HEK293 (cell line): ENCODE data around the gene RDM1.

ENCODE experiments used
- AEBP2 ChIP-seq: fragments of 450-650 bp; formaldehyde crosslinking; IDR thresholded peaks from 2 replicates; pipeline ENCODE4 v1.5.1; 2016; ENCODE audit warnings: missing biosample characterization, missing genetic modification characterization, borderline replicate concordance
- HIC1 ChIP-seq: fragments of 450-650 bp; formaldehyde crosslinking; IDR thresholded peaks from 2 replicates; pipeline ENCODE4 v1.5.1; 2016; ENCODE audit warnings: missing biosample characterization, missing genetic modification characterization
- PBX3 ChIP-seq: sonication (generic); formaldehyde crosslinking; IDR thresholded peaks from 2 replicates; pipeline ENCODE4 v1.8.1; 2022; ENCODE audit warnings: mild to moderate bottlenecking, moderate library complexity, missing genetic modification reagents
- PRDM1 ChIP-seq: fragments of 450-650 bp; formaldehyde crosslinking; IDR thresholded peaks from 2 replicates; pipeline ENCODE4; 2016; ENCODE audit warnings: missing biosample characterization, missing genetic modification characterization
- PRDM4 ChIP-seq: fragments of 450-650 bp; formaldehyde crosslinking; IDR thresholded peaks from 2 replicates; pipeline ENCODE4 v1.5.1; 2017; ENCODE audit warnings: missing biosample characterization, missing genetic modification characterization
- REST ChIP-seq: fragments of 450-650 bp; formaldehyde crosslinking; IDR thresholded peaks from 2 replicates; pipeline ENCODE4 v1.5.1; 2016; ENCODE audit warnings: missing biosample characterization, missing genetic modification characterization
- ZBTB44 ChIP-seq: fragments of 450-650 bp; IDR thresholded peaks from 2 replicates; pipeline ENCODE4 v1.5.1; 2018; ENCODE audit warnings: missing biosample characterization, mild to moderate bottlenecking, missing genetic modification characterization
- ZEB2 ChIP-seq: fragments of 450-650 bp; formaldehyde crosslinking; IDR thresholded peaks from 2 replicates; pipeline ENCODE4 v1.5.1; 2016; ENCODE audit warnings: missing biosample characterization, missing genetic modification characterization
- ZNF121 ChIP-seq: fragments of 450-650 bp; formaldehyde crosslinking; IDR thresholded peaks from 2 replicates; pipeline ENCODE4 v1.5.1; 2016; ENCODE audit warnings: missing biosample characterization, missing genetic modification characterization
- ZNF140 ChIP-seq: fragments of 450-650 bp; formaldehyde crosslinking; IDR thresholded peaks from 2 replicates; pipeline ENCODE4 v1.5.1; 2016; ENCODE audit warnings: missing biosample characterization, missing genetic modification characterization
- ZNF169 ChIP-seq: fragments of 450-650 bp; formaldehyde crosslinking; IDR thresholded peaks from 2 replicates; pipeline ENCODE4 v1.5.1; 2016; ENCODE audit warnings: missing biosample characterization, missing genetic modification characterization
- ZNF174 ChIP-seq: fragments of 450-650 bp; formaldehyde crosslinking; IDR thresholded peaks from 2 replicates; pipeline ENCODE4 v1.5.0; 2017; ENCODE audit warnings: missing biosample characterization, mild to moderate bottlenecking, missing genetic modification characterization
- ZNF175 ChIP-seq: fragments of 450-650 bp; formaldehyde crosslinking; IDR thresholded peaks from 2 replicates; pipeline ENCODE4 v1.5.1; 2016; ENCODE audit warnings: missing biosample characterization, missing genetic modification characterization
- ZNF19 ChIP-seq: fragments of 450-650 bp; formaldehyde crosslinking; IDR thresholded peaks from 2 replicates; pipeline ENCODE4; 2016; ENCODE audit warnings: missing biosample characterization, missing genetic modification characterization, low read depth
- ZNF221 ChIP-seq: fragments of 450-650 bp; formaldehyde crosslinking; IDR thresholded peaks from 2 replicates; pipeline ENCODE4 v1.5.1; 2017; ENCODE audit warnings: missing biosample characterization, missing genetic modification characterization, borderline replicate concordance
- ZNF23 ChIP-seq: fragments of 450-650 bp; formaldehyde crosslinking; IDR thresholded peaks from 2 replicates; pipeline ENCODE4 v1.5.1; 2016; ENCODE audit warnings: missing biosample characterization, missing genetic modification characterization, borderline replicate concordance
- ZNF302 ChIP-seq: fragments of 450-650 bp; formaldehyde crosslinking; IDR thresholded peaks from 2 replicates; pipeline ENCODE4 v1.5.1; 2016; ENCODE audit warnings: missing biosample characterization, missing genetic modification characterization, low read depth
- ZNF324 ChIP-seq: fragments of 450-650 bp; formaldehyde crosslinking; IDR thresholded peaks from 2 replicates; pipeline ENCODE4 v1.5.1; 2016; ENCODE audit warnings: missing biosample characterization, missing genetic modification characterization
- ZNF560 ChIP-seq: fragments of 450-650 bp; formaldehyde crosslinking; IDR thresholded peaks from 2 replicates; pipeline ENCODE4 v1.5.1; 2017; ENCODE audit warnings: missing biosample characterization, missing genetic modification characterization, borderline replicate concordance
- ZNF645 ChIP-seq: fragments of 450-650 bp; formaldehyde crosslinking; IDR thresholded peaks from 2 replicates; pipeline ENCODE4; 2016; ENCODE audit warnings: missing biosample characterization, missing genetic modification characterization
- ZNF777 ChIP-seq: fragments of 450-650 bp; formaldehyde crosslinking; IDR thresholded peaks from 2 replicates; pipeline ENCODE4 v1.5.1; 2017; ENCODE audit warnings: missing biosample characterization, missing genetic modification characterization, borderline replicate concordance
- ZNF785 ChIP-seq: fragments of 450-650 bp; formaldehyde crosslinking; IDR thresholded peaks from 2 replicates; pipeline ENCODE4 v1.5.1; 2016; ENCODE audit warnings: missing biosample characterization, missing genetic modification characterization
- ZSCAN18 ChIP-seq: fragments of 450-650 bp; formaldehyde crosslinking; IDR thresholded peaks from 2 replicates; pipeline ENCODE4 v1.5.1; 2016; ENCODE audit warnings: missing biosample characterization, missing genetic modification characterization

Gene RDM1

GRCh38 chr17:35903451-35903850 lies 27.1 kb downstream of the RDM1 start (continued):
- TF ChIP-seq ZNF560 (tag by site-specific recombination) (no peak), ZBTB44 (tag by site-specific recombination) (no peak), ZEB2 (no peak), ZNF645 (no peak), ZNF23 (tag by site-specific recombination) (no peak), ZNF221 (no peak), ZNF785 (no peak), ZNF121 (tag by site-specific recombination) (no peak), HIC1 (tag by site-specific recombination) (no peak), ZNF174 (tag by site-specific recombination) (no peak), ZNF777 (tag by site-specific recombination) (no peak), REST (tag by site-specific recombination) (peak; percentile 67), PRDM1 (tag by site-specific recombination) (no peak), ZNF324 (no peak), ZNF175 (tag by site-specific recombination) (no peak), AEBP2 (tag by site-specific recombination) (no peak), PBX3 (CRISPR knock-in tag) (no peak), ZNF19 (0 out of 2 replicates have a peak, but pooled peaks have one; percentile 34), ZNF140 (tag by site-specific recombination) (peak; percentile 53; the same call in 1 of the 2 replicates), ZSCAN18 (tag by site-specific recombination) (no peak), PRDM4 (tag by site-specific recombination) (no peak), ZNF302 (no peak), ZNF169 (tag by site-specific recombination) (no peak)
